GM12878 (cell line): ENCODE results near the gene TCP11L2. TPM values are rescaled to one million over a fixed set of nuclear protein-coding genes. Genes with fewer than 3 reads are reported as not detected.

Experiments
- BHLHE40 ChIP-seq, 2 experiments: fragments of 450-650 bp in 1 of 2; IDR thresholded peaks; 2 replicates each; pipeline ENCODE4 v1.6.1; 2011 to 2017; ENCODE audit warnings: low read depth in 2 of 2, borderline replicate concordance in 1 of 2, improper control_type of control experiment in 1 of 2, low read length in 1 of 2, mild to moderate bottlenecking in 1 of 2
- CEBPZ ChIP-seq: fragments of 150-350 bp; IDR thresholded peaks from 2 replicates; pipeline ENCODE4 v1.6.1; 2016; ENCODE audit warnings: low read depth, low read length
- FOXK2 ChIP-seq: fragments of 450-650 bp; IDR thresholded peaks from 2 replicates; pipeline ENCODE4 v1.6.1; 2017; ENCODE audit warnings: mild to moderate bottlenecking, moderate library complexity
- IRF3 ChIP-seq: fragments of 450-650 bp; IDR thresholded peaks from 2 replicates; pipeline ENCODE4 v1.6.1; 2014; ENCODE audit warnings: mild to moderate bottlenecking
- LARP7 ChIP-seq: fragments of 450-650 bp; IDR thresholded peaks from 2 replicates; pipeline ENCODE4 v1.6.1; 2017; ENCODE audit warnings: mild to moderate bottlenecking
- NR2C2 ChIP-seq: IDR thresholded peaks from 2 replicates; pipeline ENCODE4 v1.6.1; 2011; ENCODE audit warnings: borderline replicate concordance, low read depth; ENCODE audit not compliant: control insufficient read depth, insufficient read length
- PKNOX1 ChIP-seq: fragments of 450-650 bp; IDR thresholded peaks from 2 replicates; pipeline ENCODE4 v1.6.1; 2016; ENCODE audit warnings: mild to moderate bottlenecking
- PML ChIP-seq: IDR thresholded peaks from 2 replicates; pipeline ENCODE4 v1.6.1; 2012; ENCODE audit warnings: low read length, inconsistent platforms
- RAD21 ChIP-seq: IDR thresholded peaks from 2 replicates; pipeline ENCODE4 v1.6.1; 2011; ENCODE audit warnings: mild to moderate bottlenecking, low read depth, low read length, moderate library complexity; ENCODE audit not compliant: insufficient read depth
- RELB ChIP-seq: fragments of 450-650 bp; IDR thresholded peaks from 2 replicates; pipeline ENCODE4 v1.6.1; 2017; ENCODE audit warnings: low read depth, mild to moderate bottlenecking, moderate library complexity
- SMAD5 ChIP-seq: IDR thresholded peaks from 2 replicates; pipeline ENCODE4 v1.6.1; 2016; ENCODE audit warnings: antibody characterized with exemption, low read depth
- TARDBP ChIP-seq: IDR thresholded peaks from 2 replicates; pipeline ENCODE4 v1.6.1; 2016; ENCODE audit warnings: borderline replicate concordance
- YBX1 ChIP-seq: fragments of 450-650 bp; IDR thresholded peaks from 2 replicates; pipeline ENCODE4 v1.6.1; 2016; ENCODE audit warnings: antibody characterized with exemption
- ZBTB40 ChIP-seq: fragments of 450-650 bp; IDR thresholded peaks from 2 replicates; pipeline ENCODE4 v1.6.1; 2016; ENCODE audit warnings: mild to moderate bottlenecking, moderate library complexity, borderline replicate concordance
- ZNF622 ChIP-seq: fragments of 450-650 bp; IDR thresholded peaks from 2 replicates; pipeline ENCODE4 v1.6.1; 2017; ENCODE audit warnings: mild to moderate bottlenecking, inconsistent platforms
- polyA plus RNA-seq, 11 experiments: library from polyadenylated mRNA; depleted of rRNA in 4 of 11; unstranded in 6 of 11; stranded (reverse) in 5 of 11; fragments of >200 nt; fragmentation: Nextera tagmentation in 4 of 11; fragmentation: Illumina TruSeq in 1 of 11; extraction: Ambion mirVana in 4 of 11; extraction: Trizol in 1 of 11; gene quantifications; 1 replicate in 1 of 11; 2 replicates in 10 of 11; pipeline versions ENCODE4 v1.2.1 to v1.2.3, GENCODE V29; 2011 to 2016; ENCODE audit warnings: inconsistent platforms in 2 of 11, missing spikeins in 2 of 11, low read depth in 1 of 11
- total RNA-seq, 4 experiments: library from RNA; depleted of rRNA in 3 of 4; stranded (reverse); fragments of >200 nt in 3 of 4; fragmentation: Illumina TruSeq in 1 of 4; extraction: Trizol in 1 of 4; gene quantifications; 2 replicates each; pipeline versions ENCODE4 v1.2.1 to v1.2.3, GENCODE V29; 2013 to 2021

Gene TCP11L2
- total and polyA plus RNA-seq, 10 of the 15 experiments (the other 5 are each of a cell fraction or from before 2014, with no cell fraction given) = 0.18 to 5.0 (median 0.90) TPM

GRCh38 chr12:106301611-106302321 lies 767 bp upstream of the TCP11L2 start (continued):
- TF ChIP-seq ZBTB40 (no peak), ZNF622 (no peak), FOXK2 (peak; percentile 75), BHLHE40 (IDR thresholded peaks at IDR 0.05; ENCODE audit: borderline replicate concordance in 1 of 2, low read depth in 2 of 2, low read length in 1 of 2) (peak; percentile 67 to 83), PML (no peak), RAD21 (no peak), SMAD5 (no peak), NR2C2 (no peak), LARP7 (0 out of 2 replicates have a peak, but pooled peaks have one; percentile 23), CEBPZ (no peak), RELB (peak; percentile 78), TARDBP (no peak), IRF3 (no peak), YBX1 (no peak), PKNOX1 (no peak)
